ENCODE results near the gene DAPK1. TPM values are rescaled to one million over a fixed set of nuclear protein-coding genes. Genes with fewer than 3 reads are reported as not detected.

The DAPK1 gene
- total and polyA plus RNA-seq, 2 experiments from 2014 or later: 44.4 to 62.3 TPM

GRCh38 chr9:87597710-87598443 is 100.2 kb downstream of the DAPK1 start:
- Histone ChIP-seq H3K4me3 (no peak overlapping the region), H3K79me2 (peaks cover 63% of the 10 kb centered on the region), H3K27me3 (no peaks in the 10 kb centered on the region), H3K9me2 (replicated peaks; ENCODE audit: insufficient read depth) (no peaks in the 10 kb centered on the region), H2AFZ (no peak overlapping the region), H3K27ac (peak overlapping the region; percentile 59), H3K4me2 (peak overlapping the region; percentile 17), H3K9me3 (ENCODE audit: low read depth) (no peaks in the 10 kb centered on the region), H3K4me1 (ENCODE audit: insufficient read depth) (peaks cover 59% of the 10 kb centered on the region), H4K20me1 (ENCODE audit: insufficient read depth, poor library complexity, severe bottlenecking) (no peaks in the 10 kb centered on the region), H3K36me3 (replicated peaks; ENCODE audit: insufficient read depth, low read depth) (no peaks in the 10 kb centered on the region)
- TF ChIP-seq CTCF (IDR thresholded peaks at IDR 0.05; ENCODE audit: poor library complexity) (no peak), EZH2 (IDR thresholded peaks at IDR 0.05; ENCODE audit: borderline replicate concordance) (no peak), EZH2phosphoT487 (IDR thresholded peaks at IDR 0.05; ENCODE audit: low read depth, severe bottlenecking, unreplicated experiment) (no peak)
- 54% methylated on average over 13 of the region's 13 CpGs for WGBS (ENCODE audit: low lambda C conversion rate, missing lambda C conversion rate)
- DNase-seq (ENCODE audit: low spot score): no peak

- TF ChIP-seq CTCF (IDR thresholded peaks at IDR 0.05; ENCODE audit: poor library complexity) (no peak), EZH2phosphoT487 (IDR thresholded peaks at IDR 0.05; ENCODE audit: low read depth, severe bottlenecking, unreplicated experiment) (no peak), EZH2 (IDR thresholded peaks at IDR 0.05; ENCODE audit: borderline replicate concordance) (no peak)
- no peaks in the 10 kb centered on the region for H4K20me1 ChIP-seq (ENCODE audit: insufficient read depth, poor library complexity, severe bottlenecking)
- no peaks in the 10 kb centered on the region for H3K27me3 ChIP-seq
- peaks cover 57% of the 10 kb centered on the region for H3K79me2 ChIP-seq
- WGBS (ENCODE audit: low lambda C conversion rate, missing lambda C conversion rate): 45% methylated on average over 17 of the region's 17 CpGs
- peaks cover 46% of the 10 kb centered on the region for H3K4me1 ChIP-seq (ENCODE audit: insufficient read depth)
- H3K9me2 ChIP-seq (replicated peaks; ENCODE audit: insufficient read depth): no peaks in the 10 kb centered on the region
- H3K4me3 ChIP-seq: no peak overlapping the region
- peak overlapping the region; percentile 45 for H3K4me2 ChIP-seq
- peak; percentile 79 for DNase-seq (ENCODE audit: low spot score)
- H2AFZ ChIP-seq: no peak overlapping the region
- peak overlapping the region; percentile 54 for H3K27ac ChIP-seq
- no peaks in the 10 kb centered on the region for H3K9me3 ChIP-seq (ENCODE audit: low read depth)
- H3K36me3 ChIP-seq (replicated peaks; ENCODE audit: insufficient read depth, low read depth): no peaks in the 10 kb centered on the region
Observed at GRCh38 chr9:87599901-87600610, 102.4 kb downstream of the DAPK1 start.

- H2AFZ ChIP-seq: no peak overlapping the region
- peak; percentile 49 for DNase-seq (ENCODE audit: low spot score)
- H3K79me2 ChIP-seq: peaks cover 46% of the 10 kb centered on the region
- peak overlapping the region; percentile 54 for H3K27ac ChIP-seq
- no peaks in the 10 kb centered on the region for H3K27me3 ChIP-seq
- H4K20me1 ChIP-seq (ENCODE audit: insufficient read depth, poor library complexity, severe bottlenecking): no peaks in the 10 kb centered on the region
- 75% methylated on average over 1 of the region's 1 CpG for WGBS (ENCODE audit: low lambda C conversion rate, missing lambda C conversion rate)
- no peak overlapping the region for H3K4me3 ChIP-seq
- H3K9me3 ChIP-seq (ENCODE audit: low read depth): no peaks in the 10 kb centered on the region
- H3K9me2 ChIP-seq (replicated peaks; ENCODE audit: insufficient read depth): no peaks in the 10 kb centered on the region
- no peaks in the 10 kb centered on the region for H3K36me3 ChIP-seq (replicated peaks; ENCODE audit: insufficient read depth, low read depth)
- TF ChIP-seq CTCF (IDR thresholded peaks at IDR 0.05; ENCODE audit: poor library complexity) (no peak), EZH2phosphoT487 (IDR thresholded peaks at IDR 0.05; ENCODE audit: low read depth, severe bottlenecking, unreplicated experiment) (no peak), EZH2 (IDR thresholded peaks at IDR 0.05; ENCODE audit: borderline replicate concordance) (no peak)
- H3K4me2 ChIP-seq: peak overlapping the region; percentile 45
- H3K4me1 ChIP-seq (ENCODE audit: insufficient read depth): peaks cover 46% of the 10 kb centered on the region
Observed at GRCh38 chr9:87601176-87601575, 103.5 kb downstream of the DAPK1 start.
